ENCODE measurements around the gene DAGLA.

- TF ChIP-seq FOXP2 (optimal IDR thresholded peaks at IDR 0.05; ENCODE audit: control extremely low read depth, extremely low read length, insufficient read depth) (no peak), EZH2 (IDR thresholded peaks at IDR 0.05) (no peak)
These were observed 95.7 kb downstream of the DAGLA start for GRCh38 chr11:61775606-61776554.

Measured in SK-N-MC (cell line).